ENCODE measurements around the gene ASAP3. TPM values are rescaled to one million over a fixed set of nuclear protein-coding genes. Genes with fewer than 3 reads are reported as not detected.

Gene ASAP3
- total and polyA plus RNA-seq, 10 donors, result 2.9 to 13.8 (median 9.0) TPM

- TF ChIP-seq POLR2AphosphoS5 (IDR thresholded peaks at IDR 0.05) (peak in 1 of 3 donors; percentile 51), POLR2A (IDR thresholded peaks at IDR 0.05) (no peak)
- Histone ChIP-seq H3K4me3 (no peak overlapping the region), H3K36me3 (peaks cover 0 to 42% (median 0%) of the 10 kb centered on the region in 6 donors), H3K4me1 (peaks cover 8 to 57% (median 34%) of the 10 kb centered on the region in 6 donors), H3K9me3 (no peaks in the 10 kb centered on the region), H3K27ac (peak overlapping the region in 7 of 8 donors; percentile 15 to 92 (median 83)), H3K27me3 (replicated peaks in 1 of 7) (peaks cover 0 to 5% (median 0%) of the 10 kb centered on the region in 7 donors)
- 55 to 75% (median 60%) methylated on average over 7 of the region's 7 CpGs for WGBS, 5 donors
- DNase-seq, result no peak
- intact Hi-C loops (cut with DNase I; ENCODE audit: low total_unique reads), result no loop called here
Observed at GRCh38 chr1:23522244-23522982, 38.4 kb upstream of the ASAP3 start.

GRCh38 chr1:23521588-23521987 is 37.6 kb upstream of the ASAP3 start:
- Histone ChIP-seq H3K27me3 (replicated peaks in 1 of 7) (no peaks in the 10 kb centered on the region), H3K4me1 (peaks cover 6 to 49% (median 26%) of the 10 kb centered on the region in 6 donors), H3K4me3 (no peak overlapping the region), H3K36me3 (peaks cover 0 to 50% (median 0%) of the 10 kb centered on the region in 6 donors), H3K27ac (peak overlapping the region in 3 of 8 donors; percentile 86 to 92 (median 88)), H3K9me3 (no peaks in the 10 kb centered on the region)
- TF ChIP-seq POLR2A (IDR thresholded peaks at IDR 0.05), result no peak
- TF ChIP-seq POLR2AphosphoS5 (IDR thresholded peaks at IDR 0.05), result no peak
- no peak for TF ChIP-seq CTCF (IDR thresholded peaks at IDR 0.05 in 8 of 11, conservative IDR thresholded peaks at IDR 0.05 in 3 of 11)
- DNase-seq, result no peak
- WGBS, 5 donors, result 95 to 97% (median 96%) methylated on average over 16 of the region's 16 CpGs
- intact Hi-C loops (cut with DNase I; ENCODE audit: low total_unique reads), result no loop called here

GRCh38 chr1:23517581-23517980 is 33.6 kb upstream of the ASAP3 start:
- Histone ChIP-seq H3K9me3 (no peaks in the 10 kb centered on the region), H3K4me3 (no peak overlapping the region), H3K4me1 (peaks cover 0 to 9% (median 0%) of the 10 kb centered on the region in 6 donors), H3K27me3 (replicated peaks in 1 of 7) (no peaks in the 10 kb centered on the region), H3K27ac (no peak overlapping the region), H3K36me3 (peaks cover 0 to 90% (median 0%) of the 10 kb centered on the region in 6 donors)
- 92 to 99% (median 95%) methylated on average over 9 of the region's 9 CpGs for WGBS, 5 donors
- no peak for DNase-seq
- intact Hi-C loops (cut with DNase I; ENCODE audit: low total_unique reads), result no loop called here
- TF ChIP-seq CTCF (IDR thresholded peaks at IDR 0.05 in 8 of 11, conservative IDR thresholded peaks at IDR 0.05 in 3 of 11), result no peak
- no peak for TF ChIP-seq POLR2A (IDR thresholded peaks at IDR 0.05)
- no peak for TF ChIP-seq POLR2AphosphoS5 (IDR thresholded peaks at IDR 0.05)

- peaks cover 0 to 98% (median 0%) of the 10 kb centered on the region in 6 donors for H3K36me3 ChIP-seq
Observed at GRCh38 chr1:23515905-23516304, 31.9 kb upstream of the ASAP3 start.

More at GRCh38 chr1:23515905-23516304, 31.9 kb upstream of the ASAP3 start:
- intact Hi-C loops (cut with DNase I; ENCODE audit: low total_unique reads), result no loop called here
- Histone ChIP-seq H3K27ac (no peak overlapping the region), H3K9me3 (no peaks in the 10 kb centered on the region), H3K27me3 (replicated peaks in 1 of 7) (no peaks in the 10 kb centered on the region), H3K4me1 (no peaks in the 10 kb centered on the region), H3K4me3 (no peak overlapping the region)
- no peak for DNase-seq
- TF ChIP-seq CTCF (IDR thresholded peaks at IDR 0.05 in 8 of 11, conservative IDR thresholded peaks at IDR 0.05 in 3 of 11) (no peak), POLR2A (IDR thresholded peaks at IDR 0.05) (no peak), POLR2AphosphoS5 (IDR thresholded peaks at IDR 0.05) (no peak)
- WGBS, 5 donors, result 97 to 98% (median 98%) methylated on average over 4 of the region's 4 CpGs
